ENCODE measurements around the gene TAF1C.

GRCh38 chr16:84196101-84196500 lies 9.2 kb upstream of the TAF1C start:
- TF ChIP-seq, protein P1, sequence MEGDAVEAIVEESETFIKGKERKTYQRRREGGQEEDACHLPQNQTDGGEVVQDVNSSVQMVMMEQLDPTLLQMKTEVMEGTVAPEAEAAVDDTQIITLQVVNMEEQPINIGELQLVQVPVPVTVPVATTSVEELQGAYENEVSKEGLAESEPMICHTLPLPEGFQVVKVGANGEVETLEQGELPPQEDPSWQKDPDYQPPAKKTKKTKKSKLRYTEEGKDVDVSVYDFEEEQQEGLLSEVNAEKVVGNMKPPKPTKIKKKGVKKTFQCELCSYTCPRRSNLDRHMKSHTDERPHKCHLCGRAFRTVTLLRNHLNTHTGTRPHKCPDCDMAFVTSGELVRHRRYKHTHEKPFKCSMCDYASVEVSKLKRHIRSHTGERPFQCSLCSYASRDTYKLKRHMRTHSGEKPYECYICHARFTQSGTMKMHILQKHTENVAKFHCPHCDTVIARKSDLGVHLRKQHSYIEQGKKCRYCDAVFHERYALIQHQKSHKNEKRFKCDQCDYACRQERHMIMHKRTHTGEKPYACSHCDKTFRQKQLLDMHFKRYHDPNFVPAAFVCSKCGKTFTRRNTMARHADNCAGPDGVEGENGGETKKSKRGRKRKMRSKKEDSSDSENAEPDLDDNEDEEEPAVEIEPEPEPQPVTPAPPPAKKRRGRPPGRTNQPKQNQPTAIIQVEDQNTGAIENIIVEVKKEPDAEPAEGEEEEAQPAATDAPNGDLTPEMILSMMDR (conservative IDR thresholded peaks at IDR 0.05) = no peak
- no peak for TF ChIP-seq ZFX (IDR thresholded peaks at IDR 0.05)
